K562 (cell line): ENCODE results near the gene TMEM132E. TPM values are rescaled to one million over a fixed set of nuclear protein-coding genes. Genes with fewer than 3 reads are reported as not detected.

Experiments used
- ATAC-seq: fragments of 200-7000 bp; cut with Tn5 transposase; 3 replicates; pipeline ENCODE4 v1.9.1; 2020; ENCODE audit warnings: moderate library complexity
- BruUV-seq: library from RNA; stranded (reverse); fragments of 400-500 nt; replicated peaks from 2 replicates; lab custom pipeline; 2021; lab: Mats Ljungman, UMichigan
- CTCF ChIA-PET: fragments of 300-600 bp; formaldehyde crosslinking; extraction: SDS; loops from one replicate; lab custom pipeline; 2021; ENCODE audit warnings: low intra/inter-chr PET ratio; lab: Yijun Ruan, JAX
- POLR2A ChIA-PET: fragments of 300-600, 350-650 bp; sonication (Branson Sonifier 250); formaldehyde crosslinking; extraction: SDS; loops from one replicate; lab custom pipeline; 2021; ENCODE audit warnings: antibody characterized with exemption, inconsistent platforms; lab: Yijun Ruan, JAX
- DNase-seq, 4 experiments: peaks; one replicate each; pipeline versions ENCODE4 v3.0.0 to v3.0.0-alpha.2; 2011 to 2018; ENCODE audit warnings: low spot score in 3 of 4, mixed read lengths in 3 of 4; ENCODE audit errors: extremely low read depth in 1 of 4
- FAIRE-seq: peaks from 2 replicates; lab custom pipeline; 2011; peaks lifted over from hg19 to GRCh38; lab: Jason Lieb, UNC
- H2AFZ ChIP-seq: 2 replicates; pipeline ENCODE4 v1.6.0; 2011; ENCODE audit warnings: low read depth, low read length, control low read depth, inconsistent platforms
- H3K27ac ChIP-seq: fragments of 200-600 bp; 3 replicates; pipeline ENCODE4 v1.8.0; 2011; ENCODE audit warnings: low read depth, mild to moderate bottlenecking, control low read depth, inconsistent platforms, low read length, moderate library complexity, mixed read lengths; ENCODE audit errors: extremely low read depth
- H3K27me3 ChIP-seq, 2 experiments: fragments of 300-600 bp in 1 of 2; 2 replicates in 1 of 2; 3 replicates in 1 of 2; pipeline versions ENCODE4 v1.6.0 to v1.8.0; 2011; ENCODE audit warnings: inconsistent platforms in 2 of 2, low read length in 2 of 2, mild to moderate bottlenecking in 1 of 2, mixed read lengths in 1 of 2, moderate library complexity in 1 of 2; ENCODE audit not compliant: control insufficient read depth in 2 of 2, insufficient read depth in 2 of 2
- H3K36me3 ChIP-seq: fragments of 300-600 bp; 3 replicates; pipeline ENCODE4 v1.8.0; 2011; ENCODE audit warnings: mild to moderate bottlenecking, low read length, inconsistent platforms; ENCODE audit not compliant: control insufficient read depth, insufficient read depth
- H3K4me1 ChIP-seq, 2 experiments: fragments of 200-600 bp in 1 of 2; replicated peaks in 1 of 2; 2 replicates in 1 of 2; 3 replicates in 1 of 2; pipeline versions ENCODE4 v1.5.1 to v1.8.0; 2011; ENCODE audit warnings: inconsistent platforms in 2 of 2, low read length in 2 of 2, mild to moderate bottlenecking in 1 of 2, mixed read lengths in 1 of 2, moderate library complexity in 1 of 2; ENCODE audit not compliant: control insufficient read depth in 2 of 2, insufficient read depth in 2 of 2
- H3K4me2 ChIP-seq: 2 replicates; pipeline ENCODE4 v1.6.1; 2011; ENCODE audit warnings: low read length, control low read depth, inconsistent platforms, mixed read lengths; ENCODE audit not compliant: insufficient read depth
- H3K4me3 ChIP-seq: fragments of 200-600 bp; sonication (generic), shearing (Covaris generic); 2 replicates; pipeline ENCODE4 v1.5.1; 2016; ENCODE audit warnings: control low read depth, inconsistent platforms
- H3K79me2 ChIP-seq: fragments of 200-600 bp; 3 replicates; pipeline ENCODE4 v1.8.0; 2011; ENCODE audit warnings: low read length, inconsistent platforms; ENCODE audit not compliant: control insufficient read depth, insufficient read depth
- H3K9ac ChIP-seq, 2 experiments: 2 replicates each; pipeline versions ENCODE4 v1.6.0 to v1.6.1; 2011; ENCODE audit warnings: low read depth in 2 of 2, low read length in 2 of 2, control low read depth in 1 of 2, inconsistent platforms in 1 of 2, mild to moderate bottlenecking in 1 of 2, mixed read lengths in 1 of 2; ENCODE audit not compliant: insufficient read depth in 1 of 2
- H3K9me1 ChIP-seq: one replicate; pipeline ENCODE4 v1.6.0; 2011; ENCODE audit warnings: inconsistent platforms, mild to moderate bottlenecking, low read length, moderate library complexity; ENCODE audit not compliant: control insufficient read depth, insufficient read depth
- H3K9me3 ChIP-seq: replicated peaks from 2 replicates; pipeline ENCODE4 v1.5.1; 2011; ENCODE audit warnings: low read depth, low read length, inconsistent platforms; ENCODE audit not compliant: control insufficient read depth, insufficient read depth
- H4K20me1 ChIP-seq: replicated peaks from 2 replicates; pipeline ENCODE4 v1.6.1; 2011; ENCODE audit warnings: low read length, inconsistent platforms, mixed read lengths; ENCODE audit not compliant: control insufficient read depth, insufficient read depth
- CBFA2T3 ChIP-seq: fragments of 450-650 bp; IDR thresholded peaks from 2 replicates; pipeline ENCODE4 v1.6.1; 2017
- FOXA3 ChIP-seq, 2 experiments: fragments of 450-650 bp in 1 of 2; sonication (generic) in 1 of 2; formaldehyde crosslinking; IDR thresholded peaks in 1 of 2; conservative IDR thresholded peaks in 1 of 2; 2 replicates each; pipeline versions ENCODE4 v1.4.0 to v1.8.0; 2020 to 2022; ENCODE audit warnings: mild to moderate bottlenecking in 2 of 2, missing genetic modification reagents in 1 of 2
- NCOA1 ChIP-seq: fragments of 450-650 bp; IDR thresholded peaks from 2 replicates; pipeline ENCODE4 v1.6.1; 2016; ENCODE audit warnings: low read depth
- NELFE ChIP-seq: IDR thresholded peaks from 2 replicates; pipeline ENCODE4 v1.6.1; 2011; ENCODE audit warnings: mild to moderate bottlenecking; ENCODE audit not compliant: insufficient read depth, insufficient read length
- NR3C1 ChIP-seq: sonication (generic); formaldehyde crosslinking; IDR thresholded peaks from 2 replicates; pipeline ENCODE4 v1.8.1; 2022; ENCODE audit warnings: missing genetic modification reagents
- RBM14 ChIP-seq: fragments of 200-400 bp; formaldehyde crosslinking; IDR thresholded peaks from 2 replicates; pipeline ENCODE4 v1.6.1; 2018; ENCODE audit warnings: low read depth, mild to moderate bottlenecking, low read length, moderate library complexity, borderline replicate concordance; ENCODE audit not compliant: insufficient read depth
- SPI1 ChIP-seq: IDR thresholded peaks from 2 replicates; pipeline ENCODE4 v1.6.1; 2011; ENCODE audit warnings: low read depth, low read length, control low read depth, borderline replicate concordance
- ZNF583 ChIP-seq: fragments of 250-450 bp; sonication (Bioruptor Pico); IDR thresholded peaks from 2 replicates; pipeline ENCODE4 v1.4.0; 2020
- WGBS: fragments of 100-300 bp; shearing (Covaris generic); methylation state at CpG from one replicate; pipeline ENCODE4 v1.1.6; 2016; ENCODE audit warnings: low coverage, mixed read lengths; ENCODE audit not compliant: insufficient coverage; ENCODE audit errors: missing lambda C conversion rate; 5-methylcytosine and 5-hydroxymethylcytosine counted together
- in situ Hi-C: fragments of 300-500 bp; cut with MboI; formaldehyde crosslinking; loops from 4 replicates; pipeline ENCODE4 v1.15.0; 2018; ENCODE audit warnings: inconsistent platforms, mixed read lengths
- intact Hi-C: fragments of 100-400 bp; cut with micrococcal nuclease; formaldehyde crosslinking; loops from 2 replicates; pipeline ENCODE4 v1.14.2; 2022
- polyA plus RNA-seq, 8 experiments: library from polyadenylated mRNA; depleted of rRNA in 4 of 8; stranded (reverse) in 5 of 8; unstranded in 3 of 8; fragments of >200 nt; fragmentation: Nextera tagmentation in 2 of 8; fragmentation: Illumina TruSeq in 1 of 8; extraction: Ambion mirVana in 2 of 8; extraction: Trizol in 1 of 8; gene quantifications; 2 replicates each; pipeline versions ENCODE4 v1.2.1 to v1.2.3, GENCODE V29; 2011 to 2014; ENCODE audit warnings: inconsistent platforms in 1 of 8, missing spikeins in 1 of 8
- total RNA-seq, 7 experiments: library from RNA; depleted of rRNA in 6 of 7; stranded (reverse); fragments of >200 nt in 6 of 7; fragmentation: Illumina TruSeq in 2 of 7; extraction: Trizol in 2 of 7; gene quantifications; 2 replicates each; pipeline versions ENCODE4 v1.2.1 to v1.2.3, GENCODE V29; 2011 to 2021; ENCODE audit warnings: low replicate concordance in 1 of 7
- TF ChIP-seq, protein P1 (sequence below): fragments of 450-650 bp; IDR thresholded peaks from 2 replicates; pipeline ENCODE4 v1.6.1; 2017; ENCODE audit warnings: mild to moderate bottlenecking, moderate library complexity
- TF ChIP-seq, protein P2 (sequence below): fragments of 250-450 bp; sonication (Bioruptor Pico); IDR thresholded peaks from 2 replicates; pipeline ENCODE4 v1.5.0; 2020; ENCODE audit warnings: mild to moderate bottlenecking
- TF ChIP-seq, protein P3 (sequence below): fragments of 250-450 bp; sonication (Bioruptor Pico); IDR thresholded peaks from 2 replicates; pipeline ENCODE4 v1.5.0; 2022; ENCODE audit warnings: mild to moderate bottlenecking
- TF ChIP-seq, protein P4 (sequence below), 2 experiments: fragments of 250-450 bp in 1 of 2; fragments of 450-650 bp in 1 of 2; sonication (Bioruptor Pico) in 1 of 2; IDR thresholded peaks; 2 replicates each; pipeline versions ENCODE4 v1.6.1 to v1.8.0; 2016 to 2021; ENCODE audit warnings: mild to moderate bottlenecking in 2 of 2, moderate library complexity in 2 of 2, missing compliant biosample characterization in 1 of 2, missing genetic modification characterization in 1 of 2
- TF ChIP-seq, protein P5 (sequence below): fragments of 450-650 bp; formaldehyde crosslinking; IDR thresholded peaks from 2 replicates; pipeline ENCODE4 v1.4.0; 2020; ENCODE audit warnings: mild to moderate bottlenecking, moderate library complexity

The TMEM132E gene
- total and polyA plus RNA-seq, 9 of the 15 experiments (the other 6 are each of a cell fraction or from before 2014, with no cell fraction given): not detected

DNA sequence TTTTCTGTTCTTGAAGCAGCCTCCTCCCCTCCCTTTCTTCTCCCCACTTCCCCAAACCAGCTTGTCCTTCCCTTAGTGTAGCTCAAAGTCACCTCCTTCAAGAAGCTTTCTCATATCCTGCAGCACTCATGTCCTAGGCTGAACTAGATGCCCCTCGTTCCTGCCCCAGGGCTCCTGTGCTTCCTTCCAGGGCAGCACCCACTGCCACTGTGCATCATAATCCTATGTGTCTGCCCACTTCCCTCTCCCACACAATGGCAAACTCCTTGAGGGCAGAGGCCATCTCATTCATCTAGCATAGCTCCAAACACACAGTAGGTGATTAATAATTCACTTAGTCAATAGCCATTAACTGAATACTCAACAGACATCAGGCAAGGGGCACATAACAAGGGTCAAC lies 6.9 kb upstream of the TMEM132E start (continued):
- TF ChIP-seq, protein P1, sequence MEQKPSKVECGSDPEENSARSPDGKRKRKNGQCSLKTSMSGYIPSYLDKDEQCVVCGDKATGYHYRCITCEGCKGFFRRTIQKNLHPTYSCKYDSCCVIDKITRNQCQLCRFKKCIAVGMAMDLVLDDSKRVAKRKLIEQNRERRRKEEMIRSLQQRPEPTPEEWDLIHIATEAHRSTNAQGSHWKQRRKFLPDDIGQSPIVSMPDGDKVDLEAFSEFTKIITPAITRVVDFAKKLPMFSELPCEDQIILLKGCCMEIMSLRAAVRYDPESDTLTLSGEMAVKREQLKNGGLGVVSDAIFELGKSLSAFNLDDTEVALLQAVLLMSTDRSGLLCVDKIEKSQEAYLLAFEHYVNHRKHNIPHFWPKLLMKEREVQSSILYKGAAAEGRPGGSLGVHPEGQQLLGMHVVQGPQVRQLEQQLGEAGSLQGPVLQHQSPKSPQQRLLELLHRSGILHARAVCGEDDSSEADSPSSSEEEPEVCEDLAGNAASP: no peak
- TF ChIP-seq, protein P2, sequence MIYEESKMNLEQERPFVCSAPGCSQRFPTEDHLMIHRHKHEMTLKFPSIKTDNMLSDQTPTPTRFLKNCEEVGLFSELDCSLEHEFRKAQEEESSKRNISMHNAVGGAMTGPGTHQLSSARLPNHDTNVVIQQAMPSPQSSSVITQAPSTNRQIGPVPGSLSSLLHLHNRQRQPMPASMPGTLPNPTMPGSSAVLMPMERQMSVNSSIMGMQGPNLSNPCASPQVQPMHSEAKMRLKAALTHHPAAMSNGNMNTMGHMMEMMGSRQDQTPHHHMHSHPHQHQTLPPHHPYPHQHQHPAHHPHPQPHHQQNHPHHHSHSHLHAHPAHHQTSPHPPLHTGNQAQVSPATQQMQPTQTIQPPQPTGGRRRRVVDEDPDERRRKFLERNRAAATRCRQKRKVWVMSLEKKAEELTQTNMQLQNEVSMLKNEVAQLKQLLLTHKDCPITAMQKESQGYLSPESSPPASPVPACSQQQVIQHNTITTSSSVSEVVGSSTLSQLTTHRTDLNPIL (CRISPR knock-in tag): no peak
- TF ChIP-seq RBM14 (no peak), CBFA2T3 (no peak)
- TF ChIP-seq, all 486 proteins: peak for 0

DNA sequence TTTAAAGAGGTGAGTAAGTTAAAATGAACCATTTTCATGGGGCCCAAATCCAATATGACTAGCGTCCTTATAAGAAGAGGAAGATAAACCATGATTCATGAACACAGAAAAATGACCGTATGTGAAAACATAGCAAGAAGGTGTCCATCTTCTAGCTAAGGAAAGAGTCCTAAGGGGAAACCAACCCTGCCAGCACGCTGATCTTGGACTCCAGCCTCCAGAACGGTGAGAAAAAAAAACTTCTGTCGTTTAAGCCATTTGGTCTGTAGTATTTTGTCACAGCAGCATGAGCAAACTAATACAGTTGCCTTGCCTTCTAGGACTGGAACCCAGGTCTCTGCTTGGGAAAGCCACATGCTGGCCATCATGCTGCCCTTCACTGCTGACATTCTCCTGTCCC lies 4.2 kb upstream of the TMEM132E start:
- Histone ChIP-seq H2AFZ (no peak overlapping the region), H3K9me3 (no peaks in the 10 kb centered on the region), H3K4me1 (peaks cover 0 to 12% of the 10 kb centered on the region in 2 experiments; a peak in 2 of 5 replicates), H3K9me1 (no peaks in the 10 kb centered on the region), H3K4me2 (no peak overlapping the region), H3K9ac (no peak overlapping the region), H3K4me3 (no peak overlapping the region), H3K79me2 (no peaks in the 10 kb centered on the region), H4K20me1 (peaks cover 5% of the 10 kb centered on the region; the same call in 1 of the 2 replicates), H3K27me3 (peaks cover 0 to 6% of the 10 kb centered on the region in 2 experiments; a peak in 1 of 5 replicates), H3K36me3 (no peaks in the 10 kb centered on the region), H3K27ac (no peak overlapping the region)
- no peak for DNase-seq
- POLR2A ChIA-PET: interaction anchor here (0.7 kb wide), 1 partner anchor 12 kb away, joined by 3 read pairs; no protein-coding TSS in a partner anchor
- no TSS peak for BruUV-seq
- in situ Hi-C loops: no loop called here
- no peak for ATAC-seq
- intact Hi-C loops: no loop called here
- WGBS: 0% methylated on average over 5 of the region's 5 CpGs
- CTCF ChIA-PET: no interaction called here
- TF ChIP-seq, protein P3, sequence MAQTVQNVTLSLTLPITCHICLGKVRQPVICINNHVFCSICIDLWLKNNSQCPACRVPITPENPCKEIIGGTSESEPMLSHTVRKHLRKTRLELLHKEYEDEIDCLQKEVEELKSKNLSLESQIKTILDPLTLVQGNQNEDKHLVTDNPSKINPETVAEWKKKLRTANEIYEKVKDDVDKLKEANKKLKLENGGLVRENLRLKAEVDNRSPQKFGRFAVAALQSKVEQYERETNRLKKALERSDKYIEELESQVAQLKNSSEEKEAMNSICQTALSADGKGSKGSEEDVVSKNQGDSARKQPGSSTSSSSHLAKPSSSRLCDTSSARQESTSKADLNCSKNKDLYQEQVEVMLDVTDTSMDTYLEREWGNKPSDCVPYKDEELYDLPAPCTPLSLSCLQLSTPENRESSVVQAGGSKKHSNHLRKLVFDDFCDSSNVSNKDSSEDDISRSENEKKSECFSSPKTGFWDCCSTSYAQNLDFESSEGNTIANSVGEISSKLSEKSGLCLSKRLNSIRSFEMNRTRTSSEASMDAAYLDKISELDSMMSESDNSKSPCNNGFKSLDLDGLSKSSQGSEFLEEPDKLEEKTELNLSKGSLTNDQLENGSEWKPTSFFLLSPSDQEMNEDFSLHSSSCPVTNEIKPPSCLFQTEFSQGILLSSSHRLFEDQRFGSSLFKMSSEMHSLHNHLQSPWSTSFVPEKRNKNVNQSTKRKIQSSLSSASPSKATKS: no peak
- TF ChIP-seq FOXA3 (CRISPR knock-in tag; conservative IDR thresholded peaks at IDR 0.05 in 1 of 2, IDR thresholded peaks at IDR 0.05 in 1 of 2): no peak
- no peak for TF ChIP-seq ZNF583 (CRISPR knock-in tag)
- TF ChIP-seq, protein P4, sequence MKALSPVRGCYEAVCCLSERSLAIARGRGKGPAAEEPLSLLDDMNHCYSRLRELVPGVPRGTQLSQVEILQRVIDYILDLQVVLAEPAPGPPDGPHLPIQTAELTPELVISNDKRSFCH (CRISPR knock-in tag; IDR thresholded peaks at IDR 0.05): no peak
- TF ChIP-seq, protein P4 (tag; IDR thresholded peaks at IDR 0.05): no peak
- no peak for TF ChIP-seq NCOA1
- TF ChIP-seq SPI1: no peak
- TF ChIP-seq, protein P5, sequence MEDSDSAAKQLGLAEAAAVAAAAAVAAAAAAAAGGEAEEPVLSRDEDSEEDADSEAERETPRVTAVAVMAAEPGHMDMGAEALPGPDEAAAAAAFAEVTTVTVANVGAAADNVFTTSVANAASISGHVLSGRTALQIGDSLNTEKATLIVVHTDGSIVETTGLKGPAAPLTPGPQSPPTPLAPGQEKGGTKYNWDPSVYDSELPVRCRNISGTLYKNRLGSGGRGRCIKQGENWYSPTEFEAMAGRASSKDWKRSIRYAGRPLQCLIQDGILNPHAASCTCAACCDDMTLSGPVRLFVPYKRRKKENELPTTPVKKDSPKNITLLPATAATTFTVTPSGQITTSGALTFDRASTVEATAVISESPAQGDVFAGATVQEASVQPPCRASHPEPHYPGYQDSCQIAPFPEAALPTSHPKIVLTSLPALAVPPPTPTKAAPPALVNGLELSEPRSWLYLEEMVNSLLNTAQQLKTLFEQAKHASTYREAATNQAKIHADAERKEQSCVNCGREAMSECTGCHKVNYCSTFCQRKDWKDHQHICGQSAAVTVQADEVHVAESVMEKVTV (CRISPR knock-in tag): no peak
- TF ChIP-seq NR3C1 (CRISPR knock-in tag): no peak
- no peak for TF ChIP-seq NELFE
- no peak for FAIRE-seq
